ENCODE results near the gene ZNF175.
"Not testable (repeated sequence)": the region's sequence is repeated elsewhere in the genome, so short reads cannot be mapped to it uniquely, and the experiment has no call there.

The ZNF175 gene

GRCh38 chr19:51592521-51592920 lies 21.4 kb downstream of the ZNF175 start:
- no peak for DNase-seq (ENCODE audit: low read depth)

- no peak for DNase-seq (ENCODE audit: low read depth)
These were observed 22.2 kb downstream of the ZNF175 start for GRCh38 chr19:51593138-51593890.

GRCh38 chr19:51593969-51594773 lies 23.1 kb downstream of the ZNF175 start:
- DNase-seq (ENCODE audit: low read depth) = peak; percentile 90

GRCh38 chr19:51594774-51595109 lies 23.7 kb downstream of the ZNF175 start:
- no peak for DNase-seq (ENCODE audit: low read depth)

GRCh38 chr19:51595190-51596175 lies 24.4 kb downstream of the ZNF175 start:
- DNase-seq (ENCODE audit: low read depth) = no peak

GRCh38 chr19:51598159-51598915 lies 27.3 kb downstream of the ZNF175 start:
- DNase-seq (ENCODE audit: low read depth) = no peak

- no peak for DNase-seq (ENCODE audit: low read depth)
These were observed 28.0 kb downstream of the ZNF175 start for GRCh38 chr19:51599084-51599483.

- no peak for DNase-seq (ENCODE audit: low read depth)
These were observed 30.0 kb downstream of the ZNF175 start for GRCh38 chr19:51600940-51601580.

- no peak for DNase-seq (ENCODE audit: low read depth)
These were observed 31.2 kb downstream of the ZNF175 start for GRCh38 chr19:51602189-51602854.

GRCh38 chr19:51607077-51607476 lies 36.0 kb downstream of the ZNF175 start:
- DNase-seq (ENCODE audit: low read depth) = no peak

GRCh38 chr19:51607920-51608562 lies 37.0 kb downstream of the ZNF175 start:
- DNase-seq (ENCODE audit: low read depth) = no peak

- DNase-seq (ENCODE audit: low read depth) = no peak
These were observed 39.5 kb downstream of the ZNF175 start for GRCh38 chr19:51610576-51610975.

GRCh38 chr19:51614789-51615188 lies 43.7 kb downstream of the ZNF175 start:
- no peak for DNase-seq (ENCODE audit: low read depth)

- DNase-seq (ENCODE audit: low read depth) = no peak
These were observed 44.9 kb downstream of the ZNF175 start for GRCh38 chr19:51615991-51616390.

GRCh38 chr19:51621178-51621577 lies 50.1 kb downstream of the ZNF175 start:
- DNase-seq (ENCODE audit: low read depth) = no peak

GRCh38 chr19:51626675-51627074 lies 55.6 kb downstream of the ZNF175 start:
- no peak for DNase-seq (ENCODE audit: low read depth)

GRCh38 chr19:51627491-51628138 lies 56.5 kb downstream of the ZNF175 start:
- DNase-seq (ENCODE audit: low read depth) = no peak

- no peak for DNase-seq (ENCODE audit: low read depth)
These were observed 57.3 kb downstream of the ZNF175 start for GRCh38 chr19:51628153-51628939.

- not testable (repeated sequence) for DNase-seq (ENCODE audit: low read depth)
These were observed 59.2 kb downstream of the ZNF175 start, which contains the start of gene SIGLEC5 for GRCh38 chr19:51630315-51630714. Gene SIGLEC5 (minus strand): TSS chr19:51630401. CDS start chr19:51630335, 66 bp downstream.
